HG03520 (cell line): ENCODE measurements around the gene SZT2.

Experiments
- ATAC-seq: cut with Tn5 transposase; IDR thresholded peaks from one replicate; pipeline ENCODE4 v1.9.1; 2021; ENCODE audit warnings: mild to moderate bottlenecking, moderate library complexity; ENCODE audit not compliant: unreplicated experiment

SZT2 gene

DNA sequence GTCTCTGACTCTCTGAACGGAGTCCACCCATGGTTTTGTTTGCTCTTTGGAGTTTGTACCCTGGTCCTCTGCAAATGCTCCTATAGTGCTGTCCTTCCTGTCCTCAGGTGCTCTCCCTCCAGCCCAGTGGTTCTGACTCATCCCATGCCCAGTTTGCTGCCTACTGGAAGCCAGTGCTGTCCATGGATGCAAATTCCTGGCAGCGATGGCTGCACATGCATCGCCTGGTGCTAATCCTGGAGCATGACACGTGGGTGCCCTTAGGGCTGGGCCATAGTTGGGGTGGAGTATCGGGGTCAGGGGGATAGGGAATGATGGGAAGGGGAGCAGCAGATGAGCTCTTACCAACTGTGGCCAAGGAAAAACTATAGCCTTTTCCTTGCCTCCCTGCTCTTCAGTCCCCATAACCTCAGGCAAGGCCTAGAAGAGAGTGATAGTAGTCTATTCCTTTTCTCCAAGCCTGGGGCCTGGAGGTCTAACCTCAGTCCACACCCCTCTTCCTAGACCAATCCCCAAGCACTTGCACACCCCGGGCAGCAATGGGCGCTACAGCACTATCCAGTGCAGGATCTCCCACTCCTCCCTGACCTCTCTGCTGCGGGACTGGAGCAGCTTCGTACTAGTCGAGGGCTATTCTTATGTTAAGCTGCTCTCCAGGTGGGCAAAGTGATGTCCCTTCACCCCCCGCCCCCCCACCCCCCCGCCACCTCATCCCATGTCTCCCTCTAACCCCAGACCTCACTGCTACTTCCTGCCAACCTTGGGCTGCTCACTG, 32.5 kb downstream of the SZT2 start:
- no peak for ATAC-seq

- no peak for ATAC-seq
These were observed 33.4 kb downstream of the SZT2 start for GRCh38 chr1:43422995-43423671.

DNA sequence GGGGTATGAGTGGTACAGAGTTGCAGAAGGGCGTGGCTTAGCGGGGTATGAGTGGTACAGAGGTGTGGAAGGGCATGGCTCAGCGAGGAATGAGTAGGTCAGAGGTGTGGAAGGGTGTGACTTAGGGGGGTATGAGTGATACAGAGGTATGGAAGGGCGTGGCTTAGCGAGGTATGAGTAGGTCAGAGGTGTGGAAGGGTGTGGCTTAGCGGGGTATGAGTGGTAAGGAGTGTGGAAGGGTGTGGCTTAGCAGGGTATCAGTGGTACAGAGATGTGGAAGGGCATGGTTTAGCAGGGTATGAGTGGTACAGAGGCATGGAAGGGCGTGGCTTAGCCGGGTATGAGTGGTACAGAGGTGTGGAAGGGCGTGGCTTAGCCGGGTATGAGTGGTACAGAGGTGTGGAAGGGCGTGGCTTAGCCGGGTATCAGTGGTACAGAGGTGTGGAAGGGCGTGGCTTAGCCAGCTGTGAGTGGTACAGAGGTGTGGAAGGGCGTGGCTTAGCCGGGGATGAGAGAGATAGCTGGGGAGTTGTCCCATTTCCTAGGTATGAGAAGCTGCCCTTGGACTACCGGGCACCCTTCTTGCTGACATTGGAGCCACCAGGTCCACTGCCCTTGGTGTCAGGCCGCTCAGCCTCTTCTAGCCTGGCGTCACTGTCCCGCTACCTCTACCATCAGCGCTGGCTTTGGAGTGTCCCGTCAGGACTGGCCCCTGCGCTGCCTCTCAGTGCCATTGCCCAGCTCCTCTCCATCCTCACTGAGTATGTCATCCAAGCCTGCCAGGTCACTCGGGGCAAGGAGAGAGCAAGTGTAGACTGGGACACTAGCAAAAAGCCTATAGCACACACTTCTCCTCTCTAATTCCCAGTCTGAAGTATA, 34.2 kb downstream of the SZT2 start:
- ATAC-seq, result no peak

DNA sequence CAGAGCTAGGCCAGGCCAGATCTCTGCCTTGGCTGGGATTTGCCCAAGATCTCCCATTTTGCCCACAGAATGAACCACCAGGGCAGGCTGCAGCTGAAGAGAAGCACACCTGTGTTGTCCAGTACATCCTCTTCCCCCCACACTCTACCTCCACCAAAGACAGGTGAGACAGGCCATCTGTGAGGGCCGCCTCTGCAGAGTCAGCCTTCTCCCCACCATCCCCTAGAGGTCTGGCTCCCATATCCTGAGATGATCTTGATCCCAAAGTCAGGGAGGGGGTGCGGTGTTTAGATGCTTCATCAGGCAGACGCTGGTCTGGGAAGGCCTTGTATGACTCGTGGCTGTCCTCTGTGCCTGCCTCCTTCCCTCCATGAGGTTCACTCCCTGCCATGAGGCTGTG, 35.3 kb downstream of the SZT2 start:
- no peak for ATAC-seq

DNA sequence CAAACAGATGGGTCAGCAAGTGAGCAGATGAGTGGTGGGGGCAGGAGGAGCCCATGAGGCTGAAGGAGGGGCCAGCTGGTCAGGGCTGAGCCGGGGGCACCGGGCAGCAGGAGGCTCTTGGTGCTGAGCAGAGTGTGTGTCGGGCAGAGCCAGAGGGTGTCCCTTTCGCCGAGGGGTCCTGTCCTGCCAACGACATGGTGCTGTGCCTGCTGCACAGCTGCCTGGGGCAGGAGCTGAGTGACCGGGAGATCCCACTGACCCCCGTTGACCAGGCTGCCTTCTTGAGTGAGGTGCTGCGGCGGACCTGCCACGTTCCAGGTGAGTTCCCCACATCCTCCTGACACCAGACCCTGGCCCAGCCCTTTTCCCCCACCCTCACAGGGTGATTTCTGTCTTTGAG, 36.5 kb downstream of the SZT2 start:
- ATAC-seq, result no peak

DNA sequence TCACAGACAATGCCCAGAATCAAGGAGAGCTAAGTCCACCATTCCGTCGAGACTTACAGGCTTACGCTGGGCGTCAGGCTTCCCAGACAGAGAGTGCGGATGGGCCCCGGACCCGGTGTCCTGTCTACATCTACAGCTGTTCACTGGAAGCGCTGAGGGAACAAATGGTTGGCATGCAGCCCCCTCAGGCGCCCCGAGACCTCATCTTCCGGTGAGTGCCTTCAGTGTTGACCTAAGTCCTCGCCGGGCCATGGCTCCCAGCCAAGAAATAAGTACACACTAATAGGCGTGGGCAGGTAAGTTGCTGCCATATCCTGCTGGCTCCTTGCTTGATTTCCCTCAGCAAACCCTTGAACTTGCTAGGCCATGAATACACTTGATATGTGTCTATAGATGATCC, 37.8 kb downstream of the SZT2 start:
- ATAC-seq, result no peak

- no peak for ATAC-seq
These were observed 38.2 kb downstream of the SZT2 start for GRCh38 chr1:43427941-43428340.

- no peak for ATAC-seq
These were observed 41.1 kb downstream of the SZT2 start for GRCh38 chr1:43430831-43431230.

GRCh38 chr1:43431676-43432075, 42.0 kb downstream of the SZT2 start:
- no peak for ATAC-seq

DNA sequence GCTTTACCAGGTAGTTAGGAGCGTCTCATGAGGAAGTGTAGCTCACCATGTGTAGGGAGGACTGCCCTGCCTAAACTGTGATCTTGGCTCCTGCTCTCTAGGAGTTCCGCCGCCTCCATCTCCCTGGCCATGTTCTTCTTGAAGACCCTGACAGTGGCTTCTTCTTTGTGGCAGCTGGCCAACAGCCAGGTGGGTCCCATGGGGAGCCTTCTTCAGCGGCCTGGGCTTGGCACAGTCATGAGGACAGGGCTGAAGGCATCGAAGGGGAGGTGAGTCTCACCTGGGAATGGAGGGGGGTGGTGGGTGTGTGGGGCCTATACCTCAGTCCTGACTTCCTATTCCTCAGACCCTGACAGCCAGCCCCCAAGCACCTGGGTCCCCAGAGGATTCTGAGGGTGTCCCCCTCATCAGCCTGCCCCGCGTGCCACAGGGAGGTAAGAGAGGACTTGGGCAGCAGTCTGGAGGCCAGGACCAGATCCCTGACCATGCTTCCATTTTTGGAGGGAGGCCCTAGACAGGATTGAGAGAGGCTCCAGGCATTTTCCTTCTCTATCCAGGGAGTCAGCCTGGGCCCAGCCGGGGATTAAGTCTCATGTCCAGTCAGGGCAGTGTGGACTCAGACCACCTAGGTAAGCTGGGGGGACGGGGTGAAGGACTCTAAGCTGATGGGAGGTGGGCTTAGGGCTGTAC, 42.6 kb downstream of the SZT2 start:
- no peak for ATAC-seq

- no peak for ATAC-seq
These were observed 43.2 kb downstream of the SZT2 start for GRCh38 chr1:43432907-43433306.

- no peak for ATAC-seq
These were observed 44.6 kb downstream of the SZT2 start for GRCh38 chr1:43434256-43434655.

DNA sequence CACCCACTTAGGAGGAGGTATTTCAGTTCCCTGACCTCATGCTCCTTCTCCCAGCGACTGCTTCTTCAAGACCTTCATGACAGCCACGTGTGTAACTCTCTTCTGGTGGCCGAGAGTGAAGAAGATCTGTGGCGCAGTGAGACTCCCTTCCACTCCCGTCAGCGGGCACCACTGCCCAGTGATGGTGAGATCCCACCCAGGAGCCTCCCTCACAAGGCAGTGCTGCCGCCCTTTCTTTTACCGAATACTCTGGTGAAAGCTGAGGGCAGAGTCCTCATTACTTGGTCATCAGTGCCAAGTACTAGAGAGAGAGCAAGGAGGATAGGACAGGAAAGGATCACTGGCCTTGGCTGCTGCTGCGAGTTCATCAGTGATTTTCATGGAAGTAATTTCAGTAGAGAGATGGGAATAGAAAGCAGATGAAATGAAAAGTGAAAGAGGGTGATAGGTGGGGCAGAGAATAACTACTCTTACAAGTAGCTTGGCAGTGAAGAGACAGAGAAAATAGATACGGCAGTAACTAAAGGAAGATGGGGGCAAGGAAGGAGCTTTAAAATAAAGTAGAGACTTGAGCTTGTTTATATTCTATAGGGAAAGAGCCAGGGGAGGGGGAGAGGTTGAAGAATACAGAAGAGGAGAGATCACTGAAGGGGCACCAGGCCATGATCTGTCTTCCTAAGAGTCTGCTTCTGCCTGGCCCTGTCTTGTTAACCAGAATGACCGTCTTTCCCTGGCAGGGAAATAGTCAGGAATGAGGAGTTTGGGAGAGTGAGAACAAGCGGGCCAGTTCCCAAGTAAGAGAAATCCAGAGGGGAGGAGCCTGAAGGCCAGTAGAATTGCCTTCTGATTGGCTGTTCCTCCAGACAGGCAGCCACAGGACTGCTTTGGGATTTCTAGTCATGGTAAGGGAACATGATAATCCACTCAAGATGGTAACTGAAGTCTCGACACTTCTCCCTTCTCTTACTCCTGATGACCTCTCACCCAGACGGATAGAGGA, 45.7 kb downstream of the SZT2 start:
- ATAC-seq, result no peak

- no peak for ATAC-seq
These were observed 46.7 kb downstream of the SZT2 start for GRCh38 chr1:43436371-43436770.

- ATAC-seq, result no peak
These were observed 47.6 kb downstream of the SZT2 start for GRCh38 chr1:43437031-43437973.

GRCh38 chr1:43438006-43438405, 48.3 kb downstream of the SZT2 start:
- ATAC-seq, result no peak

- no peak for ATAC-seq
These were observed 48.9 kb downstream of the SZT2 start for GRCh38 chr1:43438576-43438952.

- ATAC-seq, result no peak
These were observed 49.4 kb downstream of the SZT2 start for GRCh38 chr1:43438953-43439581.
